Loucy (cell line): Measurements from ENCODE around the gene ARHGAP19.

Experiments
- H2AFZ ChIP-seq: fragments of 200-600 bp; sonication (generic); 2 replicates; pipeline ENCODE4 v1.6.0; 2016; ENCODE audit warnings: antibody characterized with exemption, mild to moderate bottlenecking, low read length, moderate library complexity
- H3F3A ChIP-seq: fragments of 200-600 bp; 2 replicates; pipeline ENCODE4 v1.6.0; 2016; ENCODE audit warnings: antibody characterized with exemption, low read depth, mild to moderate bottlenecking
- H3K27me3 ChIP-seq: fragments of 200-600 bp; sonication (generic); 2 replicates; pipeline ENCODE4 v1.6.1; 2014; ENCODE audit warnings: low read length, mild to moderate bottlenecking; ENCODE audit not compliant: insufficient read depth, poor library complexity, severe bottlenecking
- H3K36me3 ChIP-seq: fragments of 200-600 bp; sonication (generic); 2 replicates; pipeline ENCODE4 v1.6.1; 2016; ENCODE audit warnings: low read length; ENCODE audit not compliant: insufficient read depth
- H3K4me1 ChIP-seq: fragments of 200-600 bp; sonication (generic); 2 replicates; pipeline ENCODE4 v1.5.1; 2014; ENCODE audit warnings: low read length, mild to moderate bottlenecking; ENCODE audit not compliant: insufficient read depth, poor library complexity, severe bottlenecking
- H3K4me2 ChIP-seq: fragments of 200-600 bp; sonication (generic); 2 replicates; pipeline ENCODE4 v1.6.0; 2014; ENCODE audit warnings: antibody characterized with exemption, low read length, low read depth, mild to moderate bottlenecking; ENCODE audit not compliant: poor library complexity, severe bottlenecking
- H3K4me3 ChIP-seq: fragments of 200-600 bp; sonication (generic); 2 replicates; pipeline ENCODE4 v1.5.1; 2014; ENCODE audit warnings: low read length, mild to moderate bottlenecking, mixed read lengths; ENCODE audit not compliant: poor library complexity, severe bottlenecking
- H3K79me2 ChIP-seq: fragments of 200-600 bp; sonication (generic); 2 replicates; pipeline ENCODE4 v1.6.1; 2014; ENCODE audit warnings: low read length; ENCODE audit not compliant: insufficient read depth
- H3K9ac ChIP-seq: fragments of 200-600 bp; sonication (generic); 2 replicates; pipeline ENCODE4 v1.6.0; 2014; ENCODE audit warnings: mild to moderate bottlenecking, low read depth, low read length, moderate library complexity; ENCODE audit not compliant: poor library complexity, severe bottlenecking
- H3K9me2 ChIP-seq: fragments of 200-600 bp; sonication (generic); replicated peaks from 2 replicates; pipeline ENCODE4 v1.6.1; 2016; ENCODE audit warnings: low read depth, low read length, mixed read lengths
- H3K9me3 ChIP-seq: fragments of 200-600 bp; sonication (generic); 2 replicates; pipeline ENCODE4 v1.6.1; 2014; ENCODE audit warnings: mild to moderate bottlenecking, antibody characterized with exemption, low read length, low read depth; ENCODE audit not compliant: insufficient read depth
- H4K20me1 ChIP-seq: fragments of 200-600 bp; sonication (generic); 2 replicates; pipeline ENCODE4 v1.6.0; 2014; ENCODE audit warnings: antibody characterized with exemption, low read length, mild to moderate bottlenecking; ENCODE audit not compliant: insufficient read depth, poor library complexity, severe bottlenecking
- EZH2phosphoT487 ChIP-seq: fragments of 200-600 bp; IDR thresholded peaks from 2 replicates; pipeline ENCODE4 v1.6.1; 2018; ENCODE audit warnings: antibody characterized with exemption, mild to moderate bottlenecking, moderate library complexity, borderline replicate concordance
- TF ChIP-seq, protein P1 (sequence below): fragments of 200-600 bp; sonication (generic); conservative IDR thresholded peaks from 2 replicates; pipeline ENCODE4 v1.5.1; 2014; ENCODE audit warnings: mild to moderate bottlenecking, antibody characterized with exemption, low read length

ARHGAP19 gene

DNA sequence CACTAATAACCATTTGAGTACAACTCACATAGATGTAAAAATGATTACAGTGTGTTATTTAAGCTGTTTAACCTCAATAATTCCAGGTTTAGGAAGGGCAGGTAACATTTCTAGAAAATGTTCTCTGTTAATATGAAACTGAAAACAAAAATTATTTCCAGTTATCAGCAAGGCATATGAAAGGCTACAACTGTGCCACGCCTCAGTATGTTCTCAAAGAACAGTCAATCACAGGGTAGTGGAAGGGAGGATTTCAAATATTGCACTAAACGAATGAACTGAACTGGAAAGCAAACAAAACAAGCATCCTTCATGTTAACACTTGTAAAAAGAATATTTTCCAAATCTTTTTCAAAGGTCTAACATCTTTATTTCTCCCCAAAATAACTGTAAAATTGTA, 31.3 kb downstream of the ARHGAP19 start:
- peaks cover 12% of the 10 kb centered on the region; the same call in 1 of the 2 replicates for H3K79me2 ChIP-seq
- H3K9ac ChIP-seq = no peak overlapping the region
- H3K4me3 ChIP-seq = no peak overlapping the region
- H3K9me2 ChIP-seq = no peaks in the 10 kb centered on the region
- no peaks in the 10 kb centered on the region for H3K4me1 ChIP-seq
- no peaks in the 10 kb centered on the region for H4K20me1 ChIP-seq
- TF ChIP-seq EZH2phosphoT487 = no peak
- TF ChIP-seq, protein P1, sequence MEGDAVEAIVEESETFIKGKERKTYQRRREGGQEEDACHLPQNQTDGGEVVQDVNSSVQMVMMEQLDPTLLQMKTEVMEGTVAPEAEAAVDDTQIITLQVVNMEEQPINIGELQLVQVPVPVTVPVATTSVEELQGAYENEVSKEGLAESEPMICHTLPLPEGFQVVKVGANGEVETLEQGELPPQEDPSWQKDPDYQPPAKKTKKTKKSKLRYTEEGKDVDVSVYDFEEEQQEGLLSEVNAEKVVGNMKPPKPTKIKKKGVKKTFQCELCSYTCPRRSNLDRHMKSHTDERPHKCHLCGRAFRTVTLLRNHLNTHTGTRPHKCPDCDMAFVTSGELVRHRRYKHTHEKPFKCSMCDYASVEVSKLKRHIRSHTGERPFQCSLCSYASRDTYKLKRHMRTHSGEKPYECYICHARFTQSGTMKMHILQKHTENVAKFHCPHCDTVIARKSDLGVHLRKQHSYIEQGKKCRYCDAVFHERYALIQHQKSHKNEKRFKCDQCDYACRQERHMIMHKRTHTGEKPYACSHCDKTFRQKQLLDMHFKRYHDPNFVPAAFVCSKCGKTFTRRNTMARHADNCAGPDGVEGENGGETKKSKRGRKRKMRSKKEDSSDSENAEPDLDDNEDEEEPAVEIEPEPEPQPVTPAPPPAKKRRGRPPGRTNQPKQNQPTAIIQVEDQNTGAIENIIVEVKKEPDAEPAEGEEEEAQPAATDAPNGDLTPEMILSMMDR = no peak
- no peaks in the 10 kb centered on the region for H3F3A ChIP-seq
- H3K27me3 ChIP-seq = no peaks in the 10 kb centered on the region
- no peak overlapping the region for H2AFZ ChIP-seq
- H3K9me3 ChIP-seq = no peaks in the 10 kb centered on the region
- peaks cover 39% of the 10 kb centered on the region; the same call in 1 of the 2 replicates for H3K36me3 ChIP-seq
- H3K4me2 ChIP-seq = no peak overlapping the region

DNA sequence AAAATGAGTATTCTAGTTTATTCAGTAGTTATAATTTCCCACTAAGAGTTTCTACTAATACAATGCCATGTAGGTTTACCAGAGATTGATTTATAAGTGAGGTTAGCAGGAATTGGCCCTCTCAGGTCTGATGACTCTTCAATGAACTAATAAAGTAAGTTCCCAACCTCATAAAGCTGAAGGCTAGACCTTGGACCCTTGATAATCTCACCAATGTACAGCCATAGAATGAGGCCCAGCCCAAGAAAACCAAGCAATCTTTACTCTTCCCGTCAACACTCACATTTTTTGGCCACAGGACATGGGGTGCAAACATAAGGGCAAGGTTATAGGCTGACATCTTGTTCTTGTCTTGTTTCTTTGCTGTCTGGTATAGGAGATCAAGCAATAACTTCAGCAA, 33.3 kb downstream of the ARHGAP19 start:
- H4K20me1 ChIP-seq = no peaks in the 10 kb centered on the region
- H3K79me2 ChIP-seq = peaks cover 12% of the 10 kb centered on the region; the same call in 1 of the 2 replicates
- H3F3A ChIP-seq = no peaks in the 10 kb centered on the region
- H3K9me3 ChIP-seq = no peaks in the 10 kb centered on the region
- H3K4me1 ChIP-seq = no peaks in the 10 kb centered on the region
- no peak overlapping the region for H3K4me2 ChIP-seq
- no peak overlapping the region for H3K4me3 ChIP-seq
- no peak overlapping the region for H3K9ac ChIP-seq
- no peaks in the 10 kb centered on the region for H3K9me2 ChIP-seq
- no peak overlapping the region for H2AFZ ChIP-seq
- TF ChIP-seq EZH2phosphoT487 = no peak
- TF ChIP-seq, protein P1 = no peak
- H3K27me3 ChIP-seq = no peaks in the 10 kb centered on the region
- peaks cover 49% of the 10 kb centered on the region; the same call in 1 of the 2 replicates for H3K36me3 ChIP-seq

DNA sequence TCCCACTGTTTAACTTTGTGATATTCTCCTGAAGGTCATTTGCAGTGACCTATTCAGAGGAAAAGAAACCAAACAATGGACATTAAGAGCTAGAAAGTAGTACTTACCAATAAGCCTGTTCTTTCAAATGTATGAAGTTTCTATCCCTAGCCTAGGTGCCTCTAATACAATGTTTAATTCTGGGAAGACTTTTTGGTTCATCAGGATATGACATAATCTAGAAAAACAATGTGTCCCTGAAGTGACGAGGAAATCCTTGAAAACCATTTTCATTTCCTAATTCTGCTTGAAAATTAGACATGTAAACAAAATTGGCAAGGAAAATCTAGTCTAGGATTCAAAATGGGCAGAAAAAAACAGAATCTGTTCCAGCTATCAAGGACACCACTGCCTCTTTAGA, 36.1 kb downstream of the ARHGAP19 start:
- Histone ChIP-seq H3K4me2 (no peak overlapping the region), H4K20me1 (no peaks in the 10 kb centered on the region), H3K4me1 (no peaks in the 10 kb centered on the region), H3K9me3 (no peaks in the 10 kb centered on the region), H3K36me3 (peaks cover 50% of the 10 kb centered on the region; the same call in 1 of the 2 replicates), H3F3A (no peaks in the 10 kb centered on the region), H3K9me2 (no peaks in the 10 kb centered on the region), H3K9ac (no peak overlapping the region), H2AFZ (no peak overlapping the region), H3K4me3 (no peak overlapping the region), H3K27me3 (no peaks in the 10 kb centered on the region), H3K79me2 (peaks cover 4% of the 10 kb centered on the region; the same call in 1 of the 2 replicates)
- TF ChIP-seq, protein P1 = no peak
- no peak for TF ChIP-seq EZH2phosphoT487
